OCI-LY3 (cell line): ENCODE results near the gene HAUS2.

Experiments
- EZH2phosphoT487 ChIP-seq: fragments of 200-600 bp; shearing (Covaris generic); IDR thresholded peaks from 2 replicates; pipeline ENCODE4 v1.6.1; 2018; ENCODE audit warnings: antibody characterized with exemption, mixed run types, low read depth
- TF ChIP-seq, protein P1 (sequence below): fragments of 200-600, 300-600 bp; sonication (generic); IDR thresholded peaks from 2 replicates; pipeline ENCODE4 v1.5.1; 2014; ENCODE audit warnings: antibody characterized with exemption, low read length, low read depth

DNA sequence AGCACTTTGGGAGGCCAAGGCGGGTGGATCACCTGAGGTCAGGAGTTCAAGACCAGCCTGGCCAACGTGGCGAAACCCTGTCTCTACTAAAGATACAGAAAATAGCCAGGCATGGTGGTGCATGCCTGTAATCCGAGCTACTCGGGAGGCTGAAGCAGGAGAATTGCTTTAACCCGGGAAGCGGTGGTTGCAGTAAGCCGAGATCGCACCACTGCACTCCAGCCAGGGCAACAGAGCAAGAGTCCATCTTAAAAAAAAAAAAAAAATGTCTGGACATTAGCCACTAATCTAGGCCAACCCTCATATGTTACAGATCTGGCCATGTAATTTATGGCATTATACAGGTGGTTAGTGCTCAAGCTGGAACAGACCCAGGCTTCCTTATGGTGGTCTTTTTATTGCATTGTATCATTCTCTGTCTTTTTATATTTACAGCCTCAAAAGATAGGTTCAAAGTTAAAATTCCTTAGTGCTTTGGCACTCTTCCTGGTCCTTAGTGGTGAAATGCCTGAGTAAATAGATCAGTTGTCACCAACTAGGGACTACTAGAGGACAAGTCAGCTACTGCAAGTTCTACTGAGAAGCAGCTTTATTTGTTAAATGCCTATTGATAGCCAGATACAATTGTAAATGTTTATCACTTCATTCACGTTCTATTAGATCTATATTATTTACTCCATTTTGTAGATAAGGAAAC is 42.7 kb downstream of the HAUS2 start:
- TF ChIP-seq, protein P1, sequence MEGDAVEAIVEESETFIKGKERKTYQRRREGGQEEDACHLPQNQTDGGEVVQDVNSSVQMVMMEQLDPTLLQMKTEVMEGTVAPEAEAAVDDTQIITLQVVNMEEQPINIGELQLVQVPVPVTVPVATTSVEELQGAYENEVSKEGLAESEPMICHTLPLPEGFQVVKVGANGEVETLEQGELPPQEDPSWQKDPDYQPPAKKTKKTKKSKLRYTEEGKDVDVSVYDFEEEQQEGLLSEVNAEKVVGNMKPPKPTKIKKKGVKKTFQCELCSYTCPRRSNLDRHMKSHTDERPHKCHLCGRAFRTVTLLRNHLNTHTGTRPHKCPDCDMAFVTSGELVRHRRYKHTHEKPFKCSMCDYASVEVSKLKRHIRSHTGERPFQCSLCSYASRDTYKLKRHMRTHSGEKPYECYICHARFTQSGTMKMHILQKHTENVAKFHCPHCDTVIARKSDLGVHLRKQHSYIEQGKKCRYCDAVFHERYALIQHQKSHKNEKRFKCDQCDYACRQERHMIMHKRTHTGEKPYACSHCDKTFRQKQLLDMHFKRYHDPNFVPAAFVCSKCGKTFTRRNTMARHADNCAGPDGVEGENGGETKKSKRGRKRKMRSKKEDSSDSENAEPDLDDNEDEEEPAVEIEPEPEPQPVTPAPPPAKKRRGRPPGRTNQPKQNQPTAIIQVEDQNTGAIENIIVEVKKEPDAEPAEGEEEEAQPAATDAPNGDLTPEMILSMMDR: peak; percentile 28; the same call in 1 of the 2 replicates
- TF ChIP-seq EZH2phosphoT487: no peak
